ENCODE data around the gene ANP32B.
A peak's percentile ranks its signal among the peaks of the same experiment; 100 is the strongest.
"Not testable (repeated sequence)": the region's sequence is repeated elsewhere in the genome, so short reads cannot be mapped to it uniquely, and the experiment has no call there.

ANP32B gene

GRCh38 chr9:97963232-97963631 lies 19.9 kb upstream of the ANP32B start:
- DNase-seq (ENCODE audit: low spot score): no peak

GRCh38 chr9:97964901-97965300 lies 18.2 kb upstream of the ANP32B start:
- no peak for DNase-seq (ENCODE audit: low spot score)

- DNase-seq (ENCODE audit: low spot score): no peak
These were observed 16.6 kb upstream of the ANP32B start for GRCh38 chr9:97966493-97966892.

GRCh38 chr9:97969014-97969413 lies 14.1 kb upstream of the ANP32B start:
- no peak for DNase-seq (ENCODE audit: low spot score)

- no peak for DNase-seq (ENCODE audit: low spot score)
These were observed 13.0 kb upstream of the ANP32B start for GRCh38 chr9:97970165-97970564.

GRCh38 chr9:97972753-97973152 lies 10.4 kb upstream of the ANP32B start:
- DNase-seq (ENCODE audit: low spot score): no peak

GRCh38 chr9:97975376-97975775 lies 7.8 kb upstream of the ANP32B start:
- DNase-seq (ENCODE audit: low spot score): no peak

- not testable (repeated sequence) for DNase-seq (ENCODE audit: low spot score)
These were observed 6.5 kb upstream of the ANP32B start for GRCh38 chr9:97976633-97977032.

GRCh38 chr9:97978371-97979130 lies 4.6 kb upstream of the ANP32B start:
- DNase-seq (ENCODE audit: low spot score): no peak

GRCh38 chr9:97979788-97980478 lies 3.2 kb upstream of the ANP32B start:
- DNase-seq (ENCODE audit: low spot score): no peak

GRCh38 chr9:97980479-97980803 lies 2.7 kb upstream of the ANP32B start:
- DNase-seq (ENCODE audit: low spot score): no peak

GRCh38 chr9:97980918-97981845 lies 2.0 kb upstream of the ANP32B start:
- no peak for DNase-seq (ENCODE audit: low spot score)

GRCh38 chr9:97981846-97982682 lies 1.1 kb upstream of the ANP32B start:
- DNase-seq (ENCODE audit: low spot score): no peak

- DNase-seq (ENCODE audit: low spot score): peak; percentile 32
These were observed 547 bp downstream of the ANP32B start for GRCh38 chr9:97983589-97984187.

GRCh38 chr9:97984188-97985057 lies 1.3 kb downstream of the ANP32B start:
- peak; percentile 74 for DNase-seq (ENCODE audit: low spot score)

- DNase-seq (ENCODE audit: low spot score): peak; percentile 46
These were observed 2.1 kb downstream of the ANP32B start for GRCh38 chr9:97985058-97985861.

- no peak for DNase-seq (ENCODE audit: low spot score)
These were observed 4.3 kb downstream of the ANP32B start for GRCh38 chr9:97987487-97987886.

GRCh38 chr9:97990259-97990658 lies 7.1 kb downstream of the ANP32B start:
- no peak for DNase-seq (ENCODE audit: low spot score)

GRCh38 chr9:97991818-97992217 lies 8.7 kb downstream of the ANP32B start:
- DNase-seq (ENCODE audit: low spot score): no peak

All from activated CD4-positive, alpha-beta T cell treated with anti-CD3 and anti-CD28 coated beads, Interleukin-2, Interleukin-4, amounts not matched to agents 100 ng/mL and 50 ng/mL, durations not matched to agents 16 hours and 8 hours (primary cell).